A673 (cell line): ENCODE measurements around the gene RRAGC. TPM values are rescaled to one million over a fixed set of nuclear protein-coding genes. Genes with fewer than 3 reads are reported as not detected.

Experiments used
- BruUV-seq: library from RNA; stranded (reverse); fragments of 400-500 nt; replicated peaks from 2 replicates; lab custom pipeline; 2021; lab: Mats Ljungman, UMichigan
- CTCF ChIA-PET: fragments of 300-600 bp; sonication (Branson Sonifier 250); formaldehyde crosslinking; loops from one replicate; lab custom pipeline; 2022; ENCODE audit warnings: antibody characterized with exemption; lab: Charles Lee
- POLR2A ChIA-PET: fragments of 300-600 bp; sonication (Branson Sonifier 250); formaldehyde crosslinking; loops from one replicate; lab custom pipeline; 2022; ENCODE audit warnings: antibody characterized with exemption; ENCODE audit not compliant: low non-redundant PET; lab: Charles Lee
- DNase-seq: peaks from one replicate; pipeline ENCODE4 v3.0.0-alpha.2; 2015; ENCODE audit warnings: low spot score
- H3K27ac ChIP-seq: fragments of 200-600 bp; sonication (generic); 2 replicates; pipeline ENCODE4 v1.5.1; 2016; ENCODE audit warnings: mixed run types, low read depth, mild to moderate bottlenecking, mixed read lengths, antibody characterized with exemption, low read length; ENCODE audit not compliant: poor library complexity, severe bottlenecking
- H3K27me3 ChIP-seq: fragments of 200-600 bp; sonication (generic); replicated peaks from 2 replicates; pipeline ENCODE4 v1.6.1; 2017; ENCODE audit warnings: mixed run types, low read depth, mild to moderate bottlenecking, mixed read lengths, antibody characterized with exemption, low read length; ENCODE audit not compliant: insufficient read depth, poor library complexity
- H3K36me3 ChIP-seq: fragments of 200-600 bp; sonication (generic); 2 replicates; pipeline ENCODE4 v1.6.1; 2016; ENCODE audit warnings: mixed run types, mild to moderate bottlenecking, mixed read lengths, antibody characterized with exemption, low read length; ENCODE audit not compliant: insufficient read depth, poor library complexity, severe bottlenecking
- H3K4me1 ChIP-seq: fragments of 200-600 bp; sonication (generic); 2 replicates; pipeline ENCODE4 v1.6.1; 2017; ENCODE audit warnings: mixed run types, mild to moderate bottlenecking, mixed read lengths, antibody characterized with exemption, low read length; ENCODE audit not compliant: insufficient read depth, poor library complexity, severe bottlenecking
- H3K4me3 ChIP-seq: fragments of 200-600 bp; sonication (generic); 2 replicates; pipeline ENCODE4 v1.5.1; 2016; ENCODE audit warnings: low read depth, mixed run types, mild to moderate bottlenecking, mixed read lengths, low read length; ENCODE audit not compliant: poor library complexity, severe bottlenecking
- H3K9me3 ChIP-seq: fragments of 200-600 bp; sonication (generic); 2 replicates; pipeline ENCODE4 v1.6.1; 2016; ENCODE audit warnings: mixed run types, low read depth, mild to moderate bottlenecking, mixed read lengths, antibody characterized with exemption, low read length; ENCODE audit not compliant: poor library complexity, severe bottlenecking
- CTCF ChIP-seq: fragments of 300-800, 200-600 bp; sonication (generic); conservative IDR thresholded peaks from 2 replicates; pipeline ENCODE4 v1.5.1; 2017; ENCODE audit warnings: low read depth, mild to moderate bottlenecking, antibody characterized with exemption, low read length, moderate library complexity, mixed read lengths
- EZH2 ChIP-seq: fragments of 200-600 bp; sonication (generic); IDR thresholded peaks from 2 replicates; pipeline ENCODE4 v1.6.1; 2017; ENCODE audit warnings: borderline replicate concordance, low read depth, mild to moderate bottlenecking, mixed read lengths, antibody characterized with exemption, low read length; ENCODE audit not compliant: poor library complexity, severe bottlenecking
- intact Hi-C: fragments of 100-400 bp; cut with micrococcal nuclease; formaldehyde crosslinking; loops from one replicate; pipeline ENCODE4 v1.10.0; 2022; ENCODE audit not compliant: unreplicated experiment
- total RNA-seq: library from RNA; stranded (reverse); gene quantifications from 2 replicates; pipeline ENCODE4 v1.2.3, GENCODE V29; 2021

RRAGC gene
- total RNA-seq, 1 experiment from 2014 or later, result 26.0 TPM

GRCh38 chr1:38793299-38793698 lies 66.3 kb downstream of the RRAGC start:
- intact Hi-C loops, result no loop called here
- TF ChIP-seq CTCF, result no peak
- TF ChIP-seq EZH2, result no peak
- no peak overlapping the region for H3K4me3 ChIP-seq
- no TSS peak for BruUV-seq
- H3K27ac ChIP-seq, result no peak overlapping the region
- DNase-seq, result no peak
- H3K36me3 ChIP-seq, result no peaks in the 10 kb centered on the region
- no peaks in the 10 kb centered on the region for H3K27me3 ChIP-seq
- peaks cover 20% of the 10 kb centered on the region for H3K4me1 ChIP-seq
- POLR2A ChIA-PET, result no interaction called here
- H3K9me3 ChIP-seq, result no peaks in the 10 kb centered on the region
- CTCF ChIA-PET, result no interaction called here

- TF ChIP-seq CTCF, result no peak
- TF ChIP-seq EZH2, result no peak
- Histone ChIP-seq H3K36me3 (no peaks in the 10 kb centered on the region), H3K27me3 (no peaks in the 10 kb centered on the region), H3K27ac (no peak overlapping the region), H3K9me3 (no peaks in the 10 kb centered on the region), H3K4me3 (no peak overlapping the region), H3K4me1 (peaks cover 24% of the 10 kb centered on the region)
- intact Hi-C loops, result no loop called here
- no peak for DNase-seq
- ChIA-PET POLR2A (no interaction called here), CTCF (no interaction called here)
- no TSS peak for BruUV-seq
These were observed 67.7 kb downstream of the RRAGC start for GRCh38 chr1:38791892-38792291.

- CTCF ChIA-PET, result no interaction called here
- Histone ChIP-seq H3K27me3 (no peaks in the 10 kb centered on the region), H3K4me3 (no peak overlapping the region), H3K9me3 (no peaks in the 10 kb centered on the region), H3K27ac (no peak overlapping the region), H3K4me1 (peaks cover 30% of the 10 kb centered on the region), H3K36me3 (no peaks in the 10 kb centered on the region)
- intact Hi-C loops, result no loop called here
- POLR2A ChIA-PET, result no interaction called here
- no peak for DNase-seq
- BruUV-seq, result no TSS peak
- TF ChIP-seq CTCF (no peak), EZH2 (no peak)
These were observed 68.4 kb downstream of the RRAGC start for GRCh38 chr1:38791164-38791515.
